Measurements from ENCODE around the gene MCF2.

The MCF2 gene

DNA sequence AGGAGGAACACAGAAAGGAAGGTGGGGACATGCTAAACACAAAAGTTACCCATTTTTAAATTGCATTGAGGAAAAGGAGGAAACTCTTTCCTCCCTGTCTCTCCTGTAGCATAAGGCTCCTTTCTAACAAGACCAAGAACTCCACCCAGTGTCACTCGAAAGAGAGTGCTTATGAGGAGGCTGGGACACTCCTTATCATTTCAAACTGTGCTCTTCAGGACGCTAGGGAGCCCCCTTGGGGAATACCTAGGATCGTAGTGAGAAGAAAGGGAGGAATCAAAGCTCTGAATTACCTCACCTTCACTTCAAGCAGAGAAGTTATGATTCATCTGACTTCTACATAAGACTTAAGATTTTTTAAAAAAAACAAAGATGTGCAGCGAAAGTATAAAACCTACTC is 111.9 kb downstream of the MCF2 start:
- DNase-seq = no peak

DNA sequence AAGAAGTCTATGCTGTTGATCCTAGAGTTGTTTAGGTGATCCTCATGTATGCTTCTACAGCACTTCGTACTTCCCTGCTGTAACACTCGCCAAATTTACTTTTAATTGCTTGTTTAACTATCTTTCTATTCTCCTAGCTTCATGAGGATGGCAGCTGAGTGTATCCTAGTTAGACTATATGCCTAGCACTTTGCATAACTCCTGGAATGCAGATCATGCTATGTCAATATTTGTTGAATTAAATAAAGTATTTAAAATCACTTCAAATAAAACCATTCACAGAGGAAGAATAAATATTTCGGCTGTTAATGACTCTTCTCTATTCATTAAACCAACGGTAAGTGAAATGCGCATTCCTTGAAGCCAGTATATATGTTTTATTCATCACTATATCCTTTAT is 122.4 kb downstream of the MCF2 start:
- DNase-seq = no peak

DNA sequence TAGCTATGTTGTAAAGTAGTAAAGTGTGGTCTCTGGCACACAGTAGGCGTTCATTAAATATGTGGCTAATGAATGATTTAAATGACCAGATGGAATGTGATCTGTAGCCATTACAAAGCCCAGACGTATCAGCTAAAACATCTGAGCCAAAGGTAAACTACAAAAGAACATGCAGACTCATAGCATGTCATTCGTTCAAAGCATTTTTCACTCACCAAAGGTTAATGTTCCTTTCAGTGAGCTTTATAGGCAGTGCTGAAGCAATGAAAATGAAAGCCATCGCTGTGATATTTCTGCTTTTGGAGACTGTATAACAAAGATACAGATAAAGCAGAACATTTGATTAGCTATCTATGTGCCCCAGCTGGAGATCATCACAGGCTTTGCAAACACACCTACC is 126.9 kb downstream of the MCF2 start:
- no peak for DNase-seq

DNA sequence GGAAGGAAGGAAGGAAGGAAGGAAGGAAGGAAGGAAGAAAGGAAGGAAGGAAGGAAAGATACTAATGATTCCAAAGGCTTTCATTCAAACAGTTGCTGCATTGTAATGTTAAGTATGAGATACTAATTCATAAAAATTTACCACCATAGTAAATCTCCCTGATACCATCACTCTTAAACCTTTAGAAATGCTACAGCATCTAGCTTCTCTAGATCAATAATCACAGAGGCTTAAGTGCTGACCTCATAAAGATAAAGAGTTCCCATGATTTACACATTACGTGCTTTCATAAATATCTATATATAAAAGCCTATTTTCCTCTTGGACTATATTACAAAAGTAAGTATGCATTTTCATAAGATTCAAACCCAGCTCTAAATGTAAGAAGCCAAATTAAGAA is 141.0 kb downstream of the MCF2 start:
- DNase-seq = no peak

DNA sequence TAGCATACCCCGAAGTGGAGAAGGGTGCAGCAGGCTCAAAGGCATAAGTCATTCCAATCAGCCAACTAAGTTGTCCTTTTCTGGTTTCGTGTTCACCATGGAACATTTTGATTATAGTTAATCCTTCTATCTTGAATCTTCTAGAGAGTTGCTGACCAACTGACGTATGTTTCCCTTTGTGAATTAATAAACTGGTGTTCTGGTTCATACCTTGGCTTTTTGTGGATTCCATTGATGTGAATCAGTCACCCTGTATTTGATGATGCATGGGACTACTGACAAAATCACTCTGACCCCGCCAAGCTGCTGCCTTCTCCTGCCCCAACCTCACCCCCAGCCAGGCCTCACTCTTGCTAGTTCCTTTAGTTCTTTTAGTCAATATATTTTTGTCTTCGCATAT is 144.7 kb downstream of the MCF2 start:
- no peak for DNase-seq

DNA sequence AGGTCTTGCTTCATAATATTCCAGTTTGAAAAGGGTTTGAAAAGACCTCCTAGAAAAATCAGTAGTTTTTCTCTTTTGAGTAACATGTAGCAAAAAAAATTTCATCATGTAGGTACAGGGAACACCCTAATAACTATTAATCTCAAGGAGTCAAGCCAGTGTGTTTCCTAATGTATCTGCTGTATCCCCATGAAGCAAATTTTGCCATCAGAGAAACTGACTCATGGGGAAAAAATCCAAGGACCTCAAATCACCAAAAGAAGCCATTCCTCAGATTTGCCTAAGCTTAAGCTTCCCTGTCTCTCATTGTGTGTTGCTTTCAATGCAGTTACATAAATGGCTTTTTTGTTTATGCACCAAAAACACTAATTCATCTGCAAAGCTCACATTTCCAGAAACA is 147.7 kb downstream of the MCF2 start:
- DNase-seq = no peak

DNA sequence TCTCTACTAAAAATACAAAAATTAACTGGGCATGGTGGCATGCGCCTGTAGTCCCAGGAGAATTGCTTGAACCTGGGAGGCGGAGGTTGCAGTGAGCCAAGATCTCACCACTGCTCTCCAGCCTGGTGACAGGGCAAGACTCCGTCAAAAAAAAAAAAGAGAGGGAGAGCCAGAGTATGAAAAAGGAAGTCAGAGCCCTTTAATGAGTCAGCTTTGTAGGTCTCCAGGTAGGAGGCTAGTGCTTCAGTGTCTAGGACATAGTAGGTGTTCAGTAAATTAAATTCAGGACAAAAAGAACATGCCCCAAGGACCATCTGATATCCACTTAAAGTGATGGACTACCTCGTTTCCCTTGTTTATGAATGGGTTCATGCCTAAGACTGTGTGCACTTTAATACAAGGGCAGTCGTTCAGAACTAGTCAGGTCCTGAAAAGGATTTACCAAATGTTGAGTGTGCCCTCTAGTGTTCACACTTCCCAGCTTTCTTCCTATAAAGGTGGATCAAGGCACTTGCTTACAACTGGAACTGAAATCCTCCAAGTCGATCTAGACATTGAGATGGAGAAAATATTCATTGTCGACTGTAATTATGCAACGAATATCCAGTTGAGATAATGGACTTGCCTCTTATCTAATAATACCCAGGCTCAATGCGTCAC is 148.5 kb downstream of the MCF2 start:
- no peak for DNase-seq

DNA sequence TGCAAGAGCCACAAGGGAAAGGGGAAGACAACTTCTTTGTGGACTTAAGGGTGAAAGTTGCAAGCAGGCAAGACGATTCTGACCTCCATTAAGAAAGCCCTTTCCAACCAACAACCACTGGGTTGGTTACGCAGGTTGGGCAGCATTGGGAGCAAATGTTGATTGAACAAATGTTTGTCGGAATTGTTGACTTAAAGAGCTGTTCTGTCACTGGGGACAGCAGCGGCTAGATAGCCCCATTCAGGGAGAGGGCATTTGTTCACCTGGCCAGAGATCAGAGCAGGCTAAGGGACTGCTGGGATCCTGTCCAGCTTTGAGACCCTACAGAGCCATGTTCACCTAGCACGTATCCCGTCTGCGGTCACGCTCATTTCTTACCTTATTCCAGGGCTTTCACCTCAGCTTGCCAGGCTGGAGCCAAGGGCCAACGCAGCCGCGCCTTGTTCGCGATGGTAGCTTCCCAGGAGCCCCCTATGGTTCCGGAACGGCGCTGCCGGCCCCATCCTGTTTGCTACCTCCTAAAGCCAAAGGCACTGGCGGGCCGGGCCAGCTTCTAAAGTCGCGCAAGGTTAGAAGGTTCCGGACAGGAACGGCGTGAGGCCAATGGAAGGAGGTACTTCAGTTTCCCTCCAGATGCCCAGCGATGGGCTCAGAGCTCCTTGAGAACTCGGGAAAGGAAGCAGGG is 152.8 kb downstream of the MCF2 start:
- no peak for DNase-seq

DNA sequence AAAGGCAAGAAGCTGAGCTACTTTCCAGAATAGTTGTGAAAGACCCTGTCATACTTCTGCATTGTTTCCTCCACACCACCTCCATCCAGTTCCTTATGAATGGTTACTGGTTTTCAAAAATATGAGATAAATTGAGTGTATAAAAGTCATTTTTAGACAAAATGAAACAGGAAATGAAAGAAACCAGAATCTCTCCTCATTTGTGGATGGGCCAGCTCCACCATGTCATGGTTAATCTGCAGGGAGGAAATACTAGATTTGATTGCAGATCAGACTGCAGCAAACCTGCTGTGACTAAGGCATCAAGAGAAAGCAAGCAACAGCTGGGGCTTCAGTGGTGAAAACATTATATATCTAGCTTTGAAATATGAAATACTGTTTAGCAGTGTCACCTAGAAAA is 153.6 kb downstream of the MCF2 start:
- no peak for DNase-seq

DNA sequence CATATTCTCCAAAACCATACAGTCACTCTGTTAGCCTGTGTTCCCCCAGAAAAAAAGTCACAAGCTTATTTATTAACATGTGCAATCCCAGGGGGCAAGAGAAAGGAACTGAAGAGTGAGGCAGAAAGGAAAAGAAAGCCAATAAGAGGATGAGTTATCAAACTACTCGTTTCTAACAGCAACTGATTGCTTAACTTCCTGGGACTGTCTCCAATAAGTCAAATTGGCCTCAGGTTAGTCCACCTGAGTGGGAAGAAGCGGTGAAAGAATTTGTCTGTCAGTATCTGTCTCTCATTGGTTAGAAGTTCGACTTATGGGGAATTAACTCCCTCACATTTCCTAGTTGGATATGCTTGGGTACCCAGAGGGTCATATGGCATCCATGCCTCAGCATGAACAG is 163.4 kb downstream of the MCF2 start:
- no peak for DNase-seq

DNA sequence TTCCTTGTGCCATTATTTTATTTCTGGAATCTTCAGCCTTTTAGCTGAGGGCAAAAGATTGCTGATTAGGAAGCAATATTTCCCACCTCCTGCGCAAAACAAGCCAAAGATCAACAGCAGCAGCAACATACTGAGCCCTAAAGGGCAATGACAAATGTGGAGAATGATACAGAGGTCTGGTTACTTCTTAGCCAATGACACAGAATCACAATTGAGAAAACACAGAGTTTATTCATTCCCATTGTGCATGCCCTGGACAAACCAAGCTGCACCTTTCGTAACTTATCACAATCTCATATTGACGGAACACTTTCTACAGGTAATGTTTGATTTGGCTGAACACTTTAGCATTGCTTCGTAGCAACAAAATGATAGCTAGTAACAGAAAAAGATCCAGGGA is 164.0 kb downstream of the MCF2 start:
- DNase-seq = no peak

DNA sequence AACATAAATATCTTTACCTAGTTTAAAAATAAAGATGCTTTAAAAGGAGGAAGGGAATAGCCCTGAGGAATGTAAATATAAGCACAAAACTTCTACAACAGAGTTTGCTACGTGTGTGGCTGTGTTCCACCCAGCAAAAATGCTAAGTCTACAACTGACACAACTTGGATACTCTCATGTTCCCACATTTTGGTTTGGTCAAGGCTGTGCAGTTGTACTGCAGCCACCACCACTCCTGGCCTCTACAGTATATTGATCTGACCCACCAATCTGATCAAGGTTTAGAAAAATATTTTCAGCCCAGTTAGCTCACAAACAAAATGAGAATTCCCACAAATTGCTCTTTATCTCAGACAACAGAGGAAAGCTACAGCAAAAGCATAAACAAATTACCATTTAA is 165.3 kb downstream of the MCF2 start:
- no peak for DNase-seq

DNA sequence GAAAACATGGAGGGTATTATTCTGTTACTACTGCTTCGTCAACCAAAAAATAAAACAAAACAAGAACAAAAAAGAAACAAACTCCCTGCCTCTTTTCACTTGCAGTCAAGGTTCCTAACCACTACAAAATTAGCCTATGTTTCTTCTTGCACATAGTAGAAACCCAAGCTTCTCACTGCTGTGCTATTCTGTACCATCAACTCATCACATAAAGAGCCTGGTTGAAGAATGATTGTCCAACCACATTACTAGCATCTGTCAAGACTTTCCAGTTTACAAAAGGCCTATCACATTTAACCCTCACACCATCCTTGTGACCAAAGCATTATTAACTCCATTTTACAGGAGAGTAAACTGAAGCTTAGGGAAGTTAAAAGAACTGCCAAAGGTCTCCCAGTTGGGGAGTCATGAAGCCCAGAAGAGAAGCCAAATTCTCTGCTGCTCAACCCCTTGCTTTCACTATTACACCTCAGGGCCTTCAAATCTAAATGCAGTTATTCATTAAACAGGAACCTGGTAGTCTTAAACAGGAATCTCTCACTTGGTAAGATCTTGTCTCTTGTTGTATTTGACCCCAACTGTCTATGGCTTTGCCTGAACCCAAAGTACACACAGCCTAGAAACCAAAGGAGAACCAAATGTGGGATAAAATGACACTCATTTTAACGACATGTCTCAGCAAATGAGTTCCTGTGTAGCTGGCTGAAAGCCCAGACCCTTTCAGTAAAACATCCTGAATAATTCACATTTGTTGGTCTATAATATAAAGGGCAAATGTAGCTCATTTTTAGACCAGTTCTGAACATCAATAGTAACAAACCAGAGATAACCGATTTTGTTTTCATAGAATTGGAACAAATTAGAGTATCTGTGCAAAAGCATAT is 168.8 kb downstream of the MCF2 start:
- no peak for DNase-seq

DNA sequence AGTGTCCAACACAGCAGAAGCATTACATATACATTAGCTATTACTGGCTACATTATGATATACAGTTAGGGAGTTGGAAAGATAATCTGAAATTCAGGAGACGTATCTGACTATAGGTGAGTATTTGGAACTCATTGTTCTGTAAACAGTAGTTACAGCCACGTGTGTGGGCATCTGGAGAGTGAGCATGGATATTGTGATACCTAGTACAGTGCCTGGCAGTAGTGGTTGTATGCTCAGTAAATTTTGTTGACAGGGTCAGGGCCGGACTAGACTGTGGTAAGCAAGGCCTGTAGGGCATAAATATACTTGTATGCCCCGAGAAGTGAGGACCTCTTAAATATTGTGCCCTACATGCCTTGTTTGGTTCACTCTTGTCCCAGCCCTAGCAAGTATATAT is 174.5 kb downstream of the MCF2 start:
- no peak for DNase-seq

DNA sequence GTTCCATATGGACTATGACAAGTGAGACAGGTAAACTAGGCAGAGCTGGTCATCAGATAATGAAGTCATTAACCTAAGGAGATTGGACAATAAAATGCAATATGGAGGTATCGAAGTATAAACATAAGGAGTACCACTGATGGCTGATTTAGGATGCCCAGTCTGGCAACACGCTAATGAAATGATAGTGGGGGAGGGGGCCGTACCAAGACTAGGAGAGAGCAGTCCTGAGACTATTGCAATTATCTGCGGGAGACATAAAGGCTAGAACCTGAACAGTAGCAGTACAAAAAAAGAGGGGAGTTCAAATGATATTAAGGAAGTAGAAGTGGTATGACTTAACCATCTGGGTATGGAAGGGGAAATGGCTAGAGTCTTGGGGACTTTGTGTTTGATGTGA is 175.1 kb downstream of the MCF2 start:
- no peak for DNase-seq

All from GOT3 (cell line).